Measurements from ENCODE around the gene ZNF566. TPM values are rescaled to one million over a fixed set of nuclear protein-coding genes. Genes with fewer than 3 reads are reported as not detected.
A peak's percentile ranks its signal among the peaks of the same experiment; 100 is the strongest.
"Not testable (repeated sequence)": the region's sequence is repeated elsewhere in the genome, so short reads cannot be mapped to it uniquely, and the experiment has no call there.

The ZNF566 gene
- polyA plus RNA-seq (2014; cell fraction: cytosol; rRNA removed) = 9.3 and 12.2 TPM in 2 replicates
- 4.0 and 4.7 TPM in 2 replicates for polyA plus RNA-seq (2014; cell fraction: nucleus; rRNA removed)

DNA sequence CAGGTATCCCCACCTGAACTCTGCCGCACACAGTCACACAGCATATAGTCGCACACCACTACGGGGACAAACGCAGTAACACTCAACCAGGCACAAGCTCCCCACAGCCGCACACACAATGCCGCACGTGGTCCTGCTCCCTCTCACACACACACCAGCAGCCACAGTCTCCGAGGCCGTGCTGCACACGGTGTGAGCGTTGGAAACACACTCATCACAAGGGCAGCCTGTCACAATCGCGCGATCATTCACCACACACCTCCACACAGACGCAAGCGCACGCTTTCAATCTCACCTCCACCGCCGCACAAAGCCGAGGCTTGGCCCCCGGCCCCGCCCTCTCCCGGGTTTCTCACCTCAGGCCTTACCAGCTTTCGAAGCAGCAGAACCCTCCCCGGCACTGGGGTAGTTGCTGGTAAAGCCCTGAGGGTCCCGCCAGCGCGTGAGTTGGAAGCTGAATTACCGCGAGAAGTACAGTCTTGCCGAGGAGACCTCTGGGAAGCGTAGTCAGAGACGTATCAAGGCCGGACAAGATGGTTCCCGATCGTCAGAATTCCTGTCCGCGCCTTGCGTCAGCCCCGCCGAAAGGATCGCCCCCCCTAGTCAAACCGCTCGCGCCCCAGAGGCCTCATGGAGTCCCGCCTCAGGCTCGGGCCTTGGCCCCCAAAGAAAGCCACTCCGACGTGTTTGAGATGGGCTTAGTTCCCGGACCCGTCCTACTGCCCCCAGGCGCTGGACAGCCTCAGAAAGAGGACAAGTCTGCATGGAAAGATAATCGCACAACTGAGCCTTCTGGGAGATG, at the start of gene ZNF566:
Gene ZNF566 (minus strand): TSS at position 444 of the 802 bp plus-strand sequence. CDS start 13,004 bp downstream, outside the sequence.
- peak; percentile 98 for DNase-seq (ENCODE audit: low spot score)

DNA sequence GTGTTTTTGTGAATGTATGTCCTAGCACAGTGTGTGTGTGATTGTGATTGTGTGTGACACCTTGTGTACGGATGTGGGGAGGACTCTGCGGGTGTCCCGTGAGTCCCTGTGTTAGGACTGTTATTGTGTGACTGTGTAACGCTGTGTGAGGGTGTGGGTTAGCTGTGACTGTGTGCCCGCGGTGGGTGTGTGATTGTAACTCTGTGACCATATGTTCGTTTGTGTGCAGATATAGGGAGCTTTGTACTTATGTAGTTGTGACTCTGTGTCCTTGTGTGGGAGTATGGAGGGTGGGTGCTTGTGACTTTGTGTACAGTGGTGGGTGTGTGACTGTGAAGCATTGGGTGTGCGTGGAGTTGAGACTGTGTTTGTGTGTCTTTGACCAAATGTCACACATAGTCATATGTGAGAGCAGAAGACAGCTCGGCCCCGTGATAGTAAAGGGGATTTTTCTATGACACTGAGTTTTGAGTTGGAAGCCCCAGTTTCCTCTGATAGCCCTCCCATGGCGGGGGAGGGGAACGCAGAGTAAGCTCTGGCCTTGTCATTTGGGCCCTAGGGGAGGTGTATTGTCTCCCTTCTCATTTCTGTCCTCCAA, 39.7 kb upstream of the ZNF566 start:
- peak; percentile 35 for DNase-seq (ENCODE audit: low spot score)

DNA sequence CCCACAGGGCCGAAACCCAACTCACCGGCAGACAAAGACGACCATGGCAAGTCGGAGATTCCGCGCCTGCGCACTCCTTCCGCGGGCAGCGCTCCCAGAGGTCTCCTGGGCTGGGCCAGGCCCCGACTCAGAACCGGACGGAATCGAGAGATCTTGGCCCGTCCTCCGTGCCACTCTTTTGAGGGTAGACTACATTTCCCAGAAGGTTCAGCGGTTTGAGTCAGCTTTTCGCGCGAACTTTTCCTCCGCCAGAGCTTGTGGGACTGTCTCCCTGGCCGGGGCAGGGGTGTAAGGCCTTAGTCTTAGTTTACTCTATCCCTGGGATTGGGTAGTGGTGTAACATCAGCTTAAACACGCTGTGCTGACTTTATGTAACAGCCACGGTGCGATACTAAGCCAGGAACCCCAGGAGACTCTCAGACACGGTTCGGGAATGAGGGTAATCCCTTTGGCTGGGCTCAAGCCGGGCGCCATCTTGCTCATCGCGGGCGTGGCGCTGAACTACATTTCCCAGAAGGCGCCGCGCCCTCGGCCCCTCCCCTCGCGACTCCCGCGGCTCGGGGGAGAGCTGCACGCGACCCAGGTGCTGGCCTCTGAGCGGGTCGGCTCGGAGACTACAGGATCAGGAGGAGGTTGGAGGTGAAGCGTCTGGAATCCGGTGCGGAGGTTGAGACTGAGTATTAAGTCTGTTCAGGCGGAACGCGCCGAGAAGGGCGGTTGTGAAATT, 39.0 kb upstream of the ZNF566 start, which contains the start of gene ZNF260:
Gene ZNF260 (minus strand): TSS at position 78 of the 727 bp plus-strand sequence. CDS start 13,033 bp downstream, outside the sequence.
- DNase-seq (ENCODE audit: low spot score) = peak; percentile 92

DNA sequence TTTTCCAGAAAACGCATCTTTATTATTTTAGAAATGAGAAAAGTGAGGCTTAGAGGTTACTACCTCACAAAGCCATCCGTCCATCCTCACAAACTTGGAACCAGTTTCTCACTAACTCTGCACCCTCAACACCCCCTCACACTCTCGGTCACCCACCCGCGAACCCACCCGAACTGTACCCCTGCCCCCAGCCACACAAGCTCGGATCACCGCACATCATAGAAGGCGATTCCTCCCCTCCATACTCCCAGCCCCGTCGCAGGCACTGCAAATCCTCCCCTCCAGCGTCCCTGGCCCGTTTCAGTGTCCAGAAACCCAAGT, 38.5 kb upstream of the ZNF566 start:
- no peak for DNase-seq (ENCODE audit: low spot score)

DNA sequence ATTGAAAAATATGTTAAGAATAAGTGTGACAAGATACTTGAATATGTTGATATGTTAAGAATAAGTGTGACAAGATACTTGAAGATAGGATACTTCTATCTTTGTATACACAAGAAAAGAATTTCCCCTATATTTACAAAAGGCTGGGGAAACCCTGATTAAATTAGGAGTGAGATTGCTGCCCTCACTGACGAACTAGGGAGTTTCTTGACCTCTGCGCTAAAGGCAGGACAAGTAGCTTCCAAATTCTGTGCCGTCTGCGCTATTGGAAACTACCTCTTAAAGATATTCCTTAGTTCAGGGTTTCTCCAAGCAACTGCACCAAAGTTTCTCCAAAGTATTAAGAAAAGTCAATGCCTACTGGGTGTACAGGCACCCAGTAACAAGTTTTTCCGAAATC, 38.0 kb upstream of the ZNF566 start:
- no peak for DNase-seq (ENCODE audit: low spot score)

DNA sequence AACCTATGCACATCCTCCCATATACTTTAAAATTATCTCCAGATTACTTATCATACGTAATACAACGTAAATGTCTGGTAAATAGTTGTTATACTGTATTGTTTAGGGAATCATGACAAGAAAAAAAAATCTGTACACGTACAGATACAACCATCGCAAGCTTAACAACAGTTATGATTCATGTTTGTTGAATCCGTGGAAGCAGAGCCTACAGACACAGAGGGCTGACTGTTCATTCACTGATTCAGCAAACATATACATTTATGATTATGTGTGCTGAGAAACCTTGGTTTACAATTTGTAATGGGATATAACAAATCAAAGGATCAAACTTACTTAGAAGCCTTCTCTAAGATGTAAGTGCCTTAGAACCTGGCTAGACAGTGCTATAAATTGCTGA, 37.2 kb upstream of the ZNF566 start:
- DNase-seq (ENCODE audit: low spot score) = no peak

DNA sequence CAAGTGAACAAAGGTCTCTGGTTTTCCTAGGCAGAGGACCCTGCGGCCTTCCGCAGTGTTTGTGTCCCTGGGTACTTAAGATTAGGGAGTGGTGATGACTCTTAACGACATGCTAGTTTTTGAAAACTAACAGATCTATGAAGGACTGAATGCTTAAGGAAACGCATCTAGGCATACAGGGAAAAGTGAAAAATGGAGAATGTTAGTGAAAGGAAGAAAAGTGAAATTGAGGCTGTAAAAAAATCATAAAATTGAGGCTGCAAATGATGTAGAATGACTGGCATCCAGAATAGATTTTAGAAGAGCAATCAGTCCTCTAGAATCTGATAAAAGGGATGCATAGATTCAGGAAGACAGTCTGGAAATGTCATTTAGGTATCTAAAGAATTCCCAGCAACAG, 35.3 kb upstream of the ZNF566 start:
- DNase-seq (ENCODE audit: low spot score) = no peak

DNA sequence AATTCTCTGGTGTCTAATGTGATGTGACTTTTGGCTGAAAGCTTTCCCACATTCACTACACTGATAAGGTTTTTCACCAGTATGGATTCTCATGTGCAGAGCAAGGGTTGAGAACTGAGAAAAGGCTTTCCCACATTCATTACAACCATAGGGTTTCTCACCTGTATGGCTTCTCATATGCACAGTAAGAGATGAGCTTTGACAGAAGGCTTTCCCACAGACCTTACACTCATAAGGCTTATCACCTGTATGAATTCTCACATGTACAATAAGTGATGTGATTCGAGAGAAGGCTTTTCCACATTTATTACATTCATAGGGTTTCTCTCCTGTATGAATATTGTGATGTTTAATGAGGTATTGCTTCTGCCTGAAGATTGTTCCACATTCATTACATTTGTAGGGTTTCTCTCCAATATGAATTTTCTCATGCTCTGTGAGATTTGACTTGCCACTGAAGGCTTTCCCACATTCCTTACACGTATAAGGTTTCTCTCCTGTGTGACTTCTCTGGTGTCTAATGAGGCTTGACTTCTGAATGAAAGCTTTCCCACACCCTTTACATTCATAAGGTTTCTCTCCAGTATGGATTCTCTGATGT, 24.8 kb upstream of the ZNF566 start:
- DNase-seq (ENCODE audit: low spot score) = no peak

DNA sequence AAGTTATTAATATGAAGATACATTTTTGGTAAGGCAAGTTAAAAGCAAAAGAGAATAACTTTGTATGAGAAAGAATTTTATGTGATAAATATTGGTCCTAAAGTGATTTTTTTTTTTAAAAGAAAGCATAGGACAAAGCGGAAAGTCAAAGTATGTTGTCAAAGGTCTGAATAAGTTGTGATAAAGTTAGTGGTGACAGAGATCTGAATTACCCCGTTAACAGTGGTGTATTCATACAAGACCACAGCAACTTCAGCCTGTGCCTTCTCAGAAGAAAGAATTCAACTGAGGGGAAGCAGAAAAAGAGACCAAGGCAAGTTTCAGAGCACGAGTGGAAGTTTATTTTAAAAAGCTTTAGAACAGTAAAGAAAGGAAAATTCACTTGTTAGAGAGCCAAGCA, 19.0 kb upstream of the ZNF566 start:
- DNase-seq (ENCODE audit: low spot score) = no peak

DNA sequence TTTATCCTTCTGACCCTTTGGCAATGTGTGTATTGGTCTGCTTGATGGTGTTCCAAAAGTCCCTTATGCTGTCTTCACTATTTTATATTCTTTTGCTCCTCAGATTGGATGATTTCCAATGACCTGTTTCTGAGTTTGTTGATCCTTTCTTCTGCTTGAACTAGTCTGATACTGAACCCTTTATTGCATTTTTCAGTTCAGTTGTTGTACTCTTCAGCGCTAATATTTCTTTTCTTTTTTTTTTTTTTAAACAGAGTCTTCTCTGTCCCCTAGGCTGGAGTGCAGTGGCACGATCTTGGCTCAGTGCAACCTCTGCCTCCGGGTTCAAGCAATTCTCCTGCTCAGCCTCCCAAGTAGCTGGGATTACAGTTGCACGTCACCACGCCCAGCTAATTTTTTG, 12.6 kb upstream of the ZNF566 start:
- DNase-seq (ENCODE audit: low spot score) = no peak

DNA sequence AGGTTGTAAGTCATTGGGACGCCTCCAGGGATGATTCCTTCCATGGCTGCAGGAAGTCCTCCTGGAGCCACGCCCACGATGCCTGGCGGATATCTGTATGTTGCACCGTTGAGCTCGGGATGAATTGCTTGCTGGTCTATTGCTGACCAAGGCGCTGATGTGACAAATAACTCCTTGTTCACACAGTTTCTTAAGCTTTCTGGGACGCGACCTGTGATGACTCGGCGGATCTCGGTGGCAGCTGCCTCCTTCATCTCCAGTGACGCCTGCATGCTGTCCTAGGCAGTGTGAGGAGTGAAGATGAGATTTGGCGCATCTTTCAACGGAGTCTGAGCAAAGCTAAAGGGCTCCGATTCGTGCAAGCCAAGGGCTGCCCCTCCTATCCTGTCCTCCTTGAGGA, 7.6 kb upstream of the ZNF566 start:
- DNase-seq (ENCODE audit: low spot score) = no peak

DNA sequence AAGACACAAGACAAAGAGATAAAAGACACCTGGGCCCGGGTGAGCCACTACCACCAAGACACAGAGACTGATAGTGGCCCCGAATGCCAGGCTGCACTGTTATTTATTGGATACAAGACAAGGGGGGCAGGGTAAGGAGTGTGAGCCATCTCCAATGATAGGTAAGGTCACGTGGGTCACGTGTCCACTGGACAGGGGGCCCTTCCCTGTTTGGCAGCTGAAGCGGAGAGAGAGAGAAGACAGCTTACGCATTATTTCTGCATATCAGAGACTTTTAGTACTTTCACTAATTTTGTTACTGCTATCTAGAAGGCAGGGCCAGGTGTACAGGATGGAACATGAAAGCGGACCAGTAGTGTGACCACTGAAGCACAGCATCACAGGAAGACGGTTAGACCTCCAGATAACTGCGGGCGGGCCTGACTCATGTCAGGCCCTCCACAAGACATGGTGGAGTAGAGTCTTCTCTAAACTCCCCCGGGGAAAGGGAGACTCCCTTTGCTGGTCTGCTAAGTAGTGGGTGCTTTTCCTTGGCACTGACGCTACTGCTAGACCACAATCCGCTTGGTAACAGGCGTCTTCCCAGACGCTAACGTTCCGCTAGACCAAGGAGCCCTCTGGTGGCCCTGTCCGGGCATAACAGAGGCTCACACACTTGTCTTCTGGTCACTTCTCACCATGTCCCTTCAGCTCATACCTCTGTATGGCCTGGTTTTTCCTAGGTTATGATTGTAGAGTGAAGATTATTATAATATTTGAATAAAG, 3.5 kb upstream of the ZNF566 start:
- peak; percentile 39 for DNase-seq (ENCODE audit: low spot score)

DNA sequence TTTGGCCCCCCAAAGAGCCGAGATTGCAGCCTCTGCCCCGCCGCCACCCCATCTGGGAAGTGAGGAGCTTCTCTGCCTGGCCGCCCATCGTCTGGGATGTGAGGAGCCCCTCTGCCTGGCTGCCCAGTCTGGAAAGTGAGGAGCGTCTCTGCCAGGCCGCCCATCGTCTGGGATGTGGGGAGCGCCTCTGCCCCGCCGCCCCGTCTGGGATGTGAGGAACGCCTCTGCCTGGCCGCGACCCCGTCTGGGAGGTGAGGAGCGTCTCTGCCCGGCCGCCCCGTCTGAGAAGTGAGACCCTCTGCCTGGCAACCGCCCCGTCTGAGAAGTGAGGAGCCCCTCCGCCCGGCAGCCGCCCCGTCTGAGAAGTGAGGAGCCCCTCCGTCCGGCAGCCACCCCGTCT, 1.5 kb upstream of the ZNF566 start:
- DNase-seq (ENCODE audit: low spot score) = not testable (repeated sequence)

DNA sequence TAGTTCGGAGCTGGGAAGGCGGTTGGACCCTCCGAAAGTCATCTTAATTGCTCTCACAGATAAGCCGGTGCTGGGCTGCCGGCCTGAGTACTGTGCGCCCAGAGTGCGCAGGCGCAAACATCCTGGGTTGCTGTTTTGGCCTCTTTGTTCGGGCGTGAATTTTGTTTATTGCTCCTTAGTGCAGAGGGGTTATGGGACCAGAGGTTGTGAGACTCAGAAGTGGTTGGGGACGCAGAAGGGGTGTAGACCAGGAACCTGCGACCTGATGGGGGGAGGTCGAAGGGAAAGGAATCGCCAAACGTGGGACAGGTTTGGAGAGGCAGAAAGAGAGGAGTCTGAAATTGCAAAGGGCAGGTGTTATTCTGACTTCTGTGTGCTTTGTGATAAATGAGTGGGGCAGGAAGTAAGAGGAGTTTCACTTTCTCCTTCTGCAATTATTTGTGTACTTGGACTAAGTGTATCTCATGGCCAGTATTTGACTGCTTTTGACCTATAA, 607 bp upstream of the ZNF566 start:
- DNase-seq (ENCODE audit: low spot score) = peak; percentile 97

DNA sequence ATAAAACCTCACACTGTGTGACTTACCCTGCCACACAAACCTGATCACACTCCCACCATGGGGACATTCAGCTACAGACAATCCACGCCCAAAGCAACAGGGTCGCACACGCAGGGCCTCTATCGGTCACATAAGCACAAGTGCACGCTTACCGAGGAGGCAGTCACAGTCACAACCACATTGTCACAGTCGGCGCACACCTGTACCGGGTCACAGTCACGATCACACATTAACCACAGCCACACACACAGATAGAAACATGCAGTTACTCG, 579 bp downstream of the ZNF566 start:
- peak; percentile 56 for DNase-seq (ENCODE audit: low spot score)

DNA sequence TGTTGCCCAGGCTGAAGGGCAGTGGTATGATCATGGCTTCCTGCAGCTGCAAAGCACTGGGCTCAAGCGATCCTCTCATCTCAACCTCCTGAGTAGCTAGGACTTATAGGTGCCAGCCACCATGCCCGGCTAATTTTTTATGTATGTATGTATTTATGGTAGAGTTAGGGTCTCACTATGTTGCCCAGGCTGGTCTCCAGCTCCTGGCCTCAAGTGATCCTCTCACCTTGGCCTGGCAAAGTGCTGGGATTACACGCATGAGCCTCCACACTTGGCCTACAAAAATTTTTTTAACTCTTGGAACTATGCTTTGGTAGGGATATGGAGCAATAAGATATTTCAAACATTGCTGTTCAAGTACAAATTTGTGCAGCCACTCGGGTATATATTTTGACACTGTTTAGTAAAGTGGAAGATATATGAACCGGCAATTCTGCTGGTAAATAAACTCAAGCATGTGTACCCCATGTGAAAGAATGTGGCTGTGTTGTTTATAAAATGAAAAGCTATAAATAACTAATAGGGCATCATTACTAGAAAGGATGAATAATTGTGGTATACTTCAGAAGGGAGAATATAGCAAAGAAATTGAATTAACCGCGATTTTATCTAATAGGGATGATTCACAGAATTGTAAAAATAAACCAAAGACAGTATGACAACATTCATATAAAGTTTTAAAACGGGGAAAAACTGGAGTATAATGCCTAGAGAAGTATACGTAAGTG, 1.1 kb downstream of the ZNF566 start:
- no peak for DNase-seq (ENCODE audit: low spot score)

DNA sequence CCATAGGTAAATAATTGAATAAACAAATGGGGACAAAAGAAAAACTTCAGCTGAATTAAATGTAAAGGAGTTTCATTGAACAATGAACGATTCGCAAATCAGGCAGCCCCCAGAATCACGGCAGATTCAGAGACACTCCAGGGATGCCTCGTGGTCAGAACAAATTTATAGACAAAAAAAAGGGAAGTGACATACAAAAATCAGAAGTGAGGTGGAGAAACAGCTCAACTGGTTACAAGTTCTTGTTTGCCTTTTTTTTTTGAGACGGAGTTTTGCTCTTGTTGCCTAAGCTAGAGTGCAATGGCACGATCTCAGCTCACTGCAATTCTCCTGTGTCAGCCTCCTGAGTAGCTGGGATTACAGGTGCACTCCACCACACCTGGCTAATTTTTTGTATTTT, 5.7 kb downstream of the ZNF566 start:
- no peak for DNase-seq (ENCODE audit: low spot score)

DNA sequence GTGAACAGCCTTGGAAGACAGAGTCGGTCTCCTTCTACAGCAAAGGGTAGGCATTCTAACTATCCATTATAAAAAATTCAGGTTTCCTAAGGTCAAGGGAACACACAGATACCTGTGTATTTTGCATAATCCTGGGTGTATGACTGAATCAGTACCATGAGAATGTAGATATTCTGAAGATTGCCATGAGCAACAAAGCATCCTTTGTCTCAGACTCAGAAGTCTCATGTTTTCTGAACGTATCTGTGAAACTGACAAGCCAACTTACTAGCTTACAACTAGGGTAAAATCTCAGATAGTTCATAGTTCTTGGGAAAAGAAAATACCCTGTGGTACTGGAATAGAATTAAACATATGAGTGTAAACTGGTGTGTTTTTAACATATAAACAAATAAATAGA, 6.5 kb downstream of the ZNF566 start:
- no peak for DNase-seq (ENCODE audit: low spot score)

DNA sequence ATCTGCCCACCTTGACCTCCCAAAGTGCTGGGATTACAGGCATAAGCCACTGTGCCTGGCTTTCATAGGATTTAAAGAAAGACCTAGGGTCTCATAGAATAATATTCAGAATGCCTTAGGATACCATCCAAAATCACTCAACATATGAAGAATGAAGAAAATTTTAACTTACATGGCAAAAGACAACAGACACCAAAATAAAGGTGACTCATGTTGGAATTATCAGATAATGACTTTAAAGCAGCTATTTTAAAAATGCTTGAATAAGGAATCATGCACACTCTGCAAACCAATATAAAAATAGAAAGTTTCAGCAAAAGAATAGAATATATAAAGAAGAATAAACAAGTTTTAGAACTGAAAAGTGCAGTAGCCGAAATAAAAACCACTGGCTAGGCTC, 29.3 kb downstream of the ZNF566 start:
- DNase-seq (ENCODE audit: low spot score) = no peak

DNA sequence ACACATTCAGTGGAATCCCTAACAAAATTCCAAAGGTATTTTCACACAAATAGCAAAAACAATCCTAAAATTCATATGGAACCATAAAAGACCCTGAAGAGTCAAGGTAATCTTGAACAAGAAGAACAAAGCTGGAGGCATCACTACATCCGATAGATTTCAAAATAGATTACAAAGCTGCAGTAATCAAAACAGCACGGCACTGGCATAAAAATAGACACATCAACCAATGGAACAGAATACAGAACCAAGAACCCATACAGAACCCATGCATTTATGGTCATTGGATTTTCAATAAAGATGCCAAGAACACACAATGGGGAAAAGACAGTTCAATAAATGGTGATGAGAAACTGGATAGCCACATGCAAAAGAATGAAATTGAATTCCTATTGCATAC, 32.5 kb downstream of the ZNF566 start:
- DNase-seq (ENCODE audit: low spot score) = no peak

Measured in SK-N-DZ (cell line).